ENCODE data around the gene KLHL10.

Gene KLHL10

GRCh38 chr17:41891135-41892020, 53.8 kb downstream of the KLHL10 start:
- in situ Hi-C loops (cut with MboI; ENCODE audit: low sequenced_read_pairs), result no loop called here

GRCh38 chr17:41892021-41892376, 54.4 kb downstream of the KLHL10 start:
- in situ Hi-C loops (cut with MboI; ENCODE audit: low sequenced_read_pairs), result no loop called here

- in situ Hi-C loops (cut with MboI; ENCODE audit: low sequenced_read_pairs), result no loop called here
These were observed 55.8 kb downstream of the KLHL10 start for GRCh38 chr17:41893384-41893783.

GRCh38 chr17:41894791-41895331, 57.2 kb downstream of the KLHL10 start:
- in situ Hi-C loops (cut with MboI; ENCODE audit: low sequenced_read_pairs), result no loop called here

- in situ Hi-C loops (cut with MboI; ENCODE audit: low sequenced_read_pairs), result no loop called here
These were observed 58.0 kb downstream of the KLHL10 start for GRCh38 chr17:41895617-41896016.

- in situ Hi-C loops (cut with MboI; ENCODE audit: low sequenced_read_pairs), result no loop called here
These were observed 59.1 kb downstream of the KLHL10 start for GRCh38 chr17:41896726-41897125.
